Activated CD8-positive, alpha-beta memory T cell treated with anti-CD3 and anti-CD28 coated beads, Interleukin-2, amount 50 U/mL, for 24 hours (primary cell): Measurements from ENCODE around the gene SERPINB7.
"Not testable (repeated sequence)": the region's sequence is repeated elsewhere in the genome, so short reads cannot be mapped to it uniquely, and the experiment has no call there.

Experiments used
- DNase-seq: peaks from one replicate; pipeline ENCODE4 v3.0.0-alpha.2; 2020; ENCODE audit errors: extremely low read depth

The SERPINB7 gene

GRCh38 chr18:63775166-63775730 is at the start of gene SERPINB7:
TSS of gene SERPINB7 (plus strand) at chr18:63775418. CDS start at chr18:63782373, 6,955 bp downstream.
- no peak for DNase-seq

- no peak for DNase-seq
Measured at GRCh38 chr18:63725682-63726480, 49.3 kb upstream of the SERPINB7 start.

GRCh38 chr18:63730773-63731172 is 44.4 kb upstream of the SERPINB7 start:
- no peak for DNase-seq

- DNase-seq = no peak
Measured at GRCh38 chr18:63731215-63731614, 44.0 kb upstream of the SERPINB7 start.

- DNase-seq = no peak
Measured at GRCh38 chr18:63736876-63737275, 38.3 kb upstream of the SERPINB7 start.

GRCh38 chr18:63741769-63742168 is 33.4 kb upstream of the SERPINB7 start:
- DNase-seq = no peak

- DNase-seq = no peak
Measured at GRCh38 chr18:63747006-63747405, 28.2 kb upstream of the SERPINB7 start.

- DNase-seq = no peak
Measured at GRCh38 chr18:63749489-63749888, 25.7 kb upstream of the SERPINB7 start.

GRCh38 chr18:63752636-63753035 is 22.6 kb upstream of the SERPINB7 start:
- no peak for DNase-seq

- no peak for DNase-seq
Measured at GRCh38 chr18:63753676-63754075, 21.5 kb upstream of the SERPINB7 start.

- DNase-seq = no peak
Measured at GRCh38 chr18:63757541-63757940, 17.7 kb upstream of the SERPINB7 start.

GRCh38 chr18:63758615-63759240 is 16.5 kb upstream of the SERPINB7 start:
- no peak for DNase-seq

- not testable (repeated sequence) for DNase-seq
Measured at GRCh38 chr18:63759786-63760185, 15.4 kb upstream of the SERPINB7 start.

- DNase-seq = no peak
Measured at GRCh38 chr18:63762518-63762917, 12.7 kb upstream of the SERPINB7 start.

- DNase-seq = no peak
Measured at GRCh38 chr18:63763831-63764600, 11.2 kb upstream of the SERPINB7 start.

GRCh38 chr18:63765837-63766236 is 9.4 kb upstream of the SERPINB7 start:
- no peak for DNase-seq

GRCh38 chr18:63773551-63773950 is 1.7 kb upstream of the SERPINB7 start:
- DNase-seq = no peak

- DNase-seq = no peak
Measured at GRCh38 chr18:63774511-63774910, 707 bp upstream of the SERPINB7 start.

- no peak for DNase-seq
Measured at GRCh38 chr18:63779386-63779785, 4.2 kb downstream of the SERPINB7 start.

- no peak for DNase-seq
Measured at GRCh38 chr18:63783394-63783793, 8.2 kb downstream of the SERPINB7 start.

- no peak for DNase-seq
Measured at GRCh38 chr18:63784787-63785452, 9.7 kb downstream of the SERPINB7 start.

GRCh38 chr18:63787673-63788072 is 12.5 kb downstream of the SERPINB7 start:
- no peak for DNase-seq
